Measurements from ENCODE around the gene UBXN1.

DNA sequence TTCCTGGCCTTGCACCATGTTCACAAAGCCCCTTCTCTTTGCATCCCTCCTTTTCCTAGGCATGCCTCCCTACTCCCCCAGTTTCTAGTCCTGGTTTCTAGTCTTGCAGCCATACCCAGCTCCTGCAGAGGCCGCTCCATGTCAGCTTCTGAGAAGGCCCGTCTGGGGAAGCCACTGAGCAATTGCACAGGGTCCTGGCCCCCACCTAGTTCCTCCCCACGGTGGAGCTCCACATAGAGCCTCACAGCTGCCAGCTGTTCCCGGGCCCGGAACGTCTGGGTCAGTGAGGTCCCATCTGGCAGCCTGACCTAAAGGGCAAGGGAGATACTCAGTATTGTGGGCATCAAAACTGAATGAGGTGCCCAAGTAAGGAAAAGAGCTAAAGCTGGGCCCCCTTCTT is 2.2 kb downstream of the UBXN1 start:
- TF ChIP-seq CTCF (conservative IDR thresholded peaks at IDR 0.05) (no peak), EZH2 (IDR thresholded peaks at IDR 0.05; ENCODE audit: low read depth) (no peak)
